Kidney glomerular epithelial cell (primary cell): ENCODE measurements around the gene USP35.
"Not testable (repeated sequence)": the region's sequence is repeated elsewhere in the genome, so short reads cannot be mapped to it uniquely, and the experiment has no call there.

Source experiments
- DNase-seq: peaks from one replicate; lab custom pipeline; 2025; lab: John Stamatoyannopoulos, UW

Gene USP35

GRCh38 chr11:78216021-78216420 lies 27.3 kb downstream of the USP35 start:
- DNase-seq = no peak

DNA sequence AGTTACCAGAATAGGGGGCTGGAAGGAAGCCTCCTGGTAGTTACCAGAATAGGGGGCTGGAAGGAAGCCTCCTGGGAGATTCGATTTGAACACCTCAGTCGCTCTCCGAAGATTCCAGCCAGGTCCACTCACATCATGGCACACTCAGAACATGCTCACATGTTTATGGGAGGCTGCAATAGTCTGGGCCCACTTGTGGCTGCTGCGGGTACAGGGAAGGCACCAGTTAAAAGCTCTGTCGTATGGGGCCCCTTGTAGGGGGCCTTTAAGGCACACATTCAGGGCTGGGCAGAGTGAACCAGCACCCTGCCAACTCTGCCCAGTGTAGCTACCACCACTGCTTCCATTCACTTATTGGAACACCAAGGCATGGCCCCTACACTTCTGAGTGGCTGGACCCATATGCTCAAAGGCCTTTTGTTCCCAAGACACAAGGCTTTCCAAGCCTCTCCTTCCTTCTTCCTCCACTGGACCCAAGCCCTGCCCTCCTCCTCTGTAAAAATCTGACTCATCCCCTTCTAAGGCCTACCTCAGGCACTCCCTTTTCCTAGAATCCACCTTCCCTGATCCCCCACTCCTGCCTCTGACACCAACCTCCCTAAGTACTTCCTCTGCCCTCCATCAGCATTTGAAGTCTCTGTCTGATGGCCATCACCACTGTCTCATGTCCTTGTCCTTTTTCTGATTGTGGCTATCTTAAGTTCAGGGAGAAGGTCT lies 28.0 kb downstream of the USP35 start:
- no peak for DNase-seq

- DNase-seq = no peak
These were observed 29.2 kb downstream of the USP35 start for GRCh38 chr11:78217650-78218541.

GRCh38 chr11:78218707-78219492 lies 30.2 kb downstream of the USP35 start:
- DNase-seq = no peak

GRCh38 chr11:78219493-78220217 lies 30.9 kb downstream of the USP35 start:
- DNase-seq = no peak

DNA sequence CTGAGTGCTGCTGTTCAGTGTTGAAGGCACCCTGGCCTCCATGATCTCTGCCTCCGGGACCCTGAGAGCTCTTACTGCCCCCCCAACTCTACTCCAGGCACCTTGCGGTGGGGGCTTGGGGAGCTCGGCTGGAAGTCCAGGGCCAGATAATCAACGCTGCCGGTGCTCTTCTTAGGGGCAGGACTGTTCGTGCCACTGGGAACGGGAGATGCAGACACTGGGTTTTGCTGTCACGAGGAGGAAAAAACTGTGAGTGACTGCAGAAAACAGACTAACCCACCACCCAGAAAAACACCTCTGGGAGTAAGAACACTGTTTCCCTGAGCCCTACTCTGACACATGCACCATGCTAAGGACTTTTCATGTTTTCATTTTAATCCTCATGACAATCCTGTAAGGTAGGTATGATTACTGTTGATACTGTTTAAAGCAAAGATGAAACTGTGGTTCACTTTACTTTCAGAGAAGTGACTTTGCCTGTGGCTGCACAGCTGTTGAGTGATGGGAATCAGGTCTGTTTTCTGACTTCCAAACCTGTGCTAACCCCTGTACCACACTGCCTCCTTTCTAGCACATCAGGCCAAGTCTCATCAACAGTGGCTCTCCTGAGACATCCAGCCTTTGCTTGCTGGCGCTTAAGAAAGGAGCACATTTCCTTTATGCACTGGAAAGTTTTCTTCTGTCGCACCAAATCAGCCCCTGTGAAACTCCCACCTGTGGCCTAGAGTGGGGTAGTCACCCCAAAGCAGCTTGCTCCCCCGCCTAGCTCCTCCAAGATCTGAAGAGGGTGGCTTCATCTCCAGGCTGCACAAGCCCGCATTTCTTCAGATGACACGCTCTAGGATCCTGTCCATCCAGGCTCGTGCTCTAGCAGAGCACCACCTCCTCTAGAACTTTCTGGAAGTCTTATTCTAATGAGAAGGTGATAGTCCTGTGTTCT lies 31.8 kb downstream of the USP35 start:
- DNase-seq = no peak

DNA sequence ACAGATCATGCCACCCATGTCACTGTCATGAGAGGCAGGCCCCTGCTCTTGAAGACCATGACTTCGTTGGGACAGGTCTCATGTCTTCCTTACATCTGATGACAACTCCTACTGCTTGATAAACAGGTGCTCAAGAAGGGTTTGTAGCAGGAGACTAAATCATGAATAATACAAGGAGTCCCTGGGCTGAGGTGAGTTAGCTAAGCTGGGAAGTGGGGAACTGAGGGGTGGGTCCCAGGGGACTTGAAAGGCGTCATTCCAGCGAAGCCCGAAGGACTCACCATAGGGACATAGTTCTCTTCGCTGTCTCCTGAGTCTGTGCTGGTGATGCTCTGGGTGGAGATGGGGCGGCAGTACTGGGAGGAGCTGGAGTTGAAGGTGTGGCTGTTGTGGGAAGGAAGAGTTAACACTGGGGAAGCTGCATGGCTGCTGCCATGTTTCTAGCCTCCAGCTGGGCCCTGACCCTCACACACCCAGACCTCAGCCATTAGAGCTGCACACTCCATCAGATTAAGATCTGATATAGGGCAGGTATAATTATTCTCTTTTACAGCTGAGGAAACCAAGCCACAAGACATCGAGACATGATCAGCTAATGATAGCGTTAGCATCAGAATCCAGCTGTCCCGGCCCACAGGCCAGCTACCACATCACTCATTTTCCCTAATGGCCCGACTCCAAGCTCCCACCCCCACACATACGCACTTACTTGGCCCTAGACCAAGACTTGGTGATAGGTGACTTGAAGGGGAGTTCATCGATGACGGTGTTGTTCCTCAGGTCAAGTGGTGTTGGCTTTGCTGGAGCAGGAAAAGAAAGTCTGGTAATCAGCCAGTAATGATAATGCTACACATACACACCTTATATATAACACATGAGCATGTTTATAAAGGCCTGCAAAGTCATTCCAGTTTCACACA lies 32.9 kb downstream of the USP35 start:
- DNase-seq = no peak

- DNase-seq = not testable (repeated sequence)
These were observed 34.0 kb downstream of the USP35 start for GRCh38 chr11:78222726-78223125.

- no peak for DNase-seq
These were observed 34.7 kb downstream of the USP35 start for GRCh38 chr11:78223320-78223954.

GRCh38 chr11:78224506-78224905 lies 35.8 kb downstream of the USP35 start:
- no peak for DNase-seq

GRCh38 chr11:78224906-78225420 lies 36.2 kb downstream of the USP35 start:
- DNase-seq = no peak

- DNase-seq = no peak
These were observed 38.3 kb downstream of the USP35 start for GRCh38 chr11:78226684-78227680.

- no peak for DNase-seq
These were observed 39.2 kb downstream of the USP35 start for GRCh38 chr11:78227921-78228320.

- peak; percentile 45 for DNase-seq
These were observed 39.7 kb downstream of the USP35 start for GRCh38 chr11:78228467-78228866.

GRCh38 chr11:78229106-78229505 lies 40.4 kb downstream of the USP35 start:
- DNase-seq = no peak

GRCh38 chr11:78230161-78230877 lies 41.6 kb downstream of the USP35 start:
- DNase-seq = no peak

DNA sequence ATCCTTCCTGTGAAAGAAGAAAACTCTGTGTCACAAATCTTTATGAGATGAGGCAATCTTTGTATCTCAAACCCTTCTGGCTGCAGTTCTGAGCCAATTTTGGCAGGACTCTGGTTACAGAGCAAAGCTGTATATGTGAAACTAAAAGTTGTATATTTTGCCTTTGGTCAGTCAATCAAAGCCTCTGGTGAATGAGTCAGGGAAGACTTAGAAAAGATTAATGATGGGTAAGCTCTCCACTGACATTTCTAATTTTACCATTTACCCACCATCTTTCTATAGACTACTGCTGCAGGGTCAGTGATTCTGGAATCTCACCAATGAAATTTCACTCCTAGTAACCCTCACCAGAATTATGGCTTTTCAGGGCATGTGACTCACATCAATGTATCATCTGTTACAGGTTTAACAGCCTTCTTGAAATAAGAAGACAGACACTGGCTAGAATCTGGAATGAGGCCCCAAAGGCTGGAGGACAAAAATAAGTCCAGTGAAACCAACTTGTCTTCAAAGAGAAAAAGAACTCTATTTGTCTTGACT lies 43.3 kb downstream of the USP35 start:
- peak; percentile 20 for DNase-seq
